Testis (tissue), 2 donors: Measurements from ENCODE around the gene IRF2.

Source experiments
- POLR2A ChIP-seq: fragments of 450-650 bp; IDR thresholded peaks from one replicate; pipeline ENCODE4 v1.6.1; 2017; ENCODE audit warnings: antibody characterized with exemption, mild to moderate bottlenecking, moderate library complexity
- TF ChIP-seq, protein P1 (sequence below), 3 experiments: fragments of 450-650 bp in 2 of 3; fragments of 200-600 bp in 1 of 3; sonication (generic) in 1 of 3; IDR thresholded peaks; one replicate each; pipeline ENCODE4 v1.5.1; 2016 to 2019; ENCODE audit warnings: antibody characterized with exemption in 3 of 3, mild to moderate bottlenecking in 2 of 3, moderate library complexity in 1 of 3

DNA sequence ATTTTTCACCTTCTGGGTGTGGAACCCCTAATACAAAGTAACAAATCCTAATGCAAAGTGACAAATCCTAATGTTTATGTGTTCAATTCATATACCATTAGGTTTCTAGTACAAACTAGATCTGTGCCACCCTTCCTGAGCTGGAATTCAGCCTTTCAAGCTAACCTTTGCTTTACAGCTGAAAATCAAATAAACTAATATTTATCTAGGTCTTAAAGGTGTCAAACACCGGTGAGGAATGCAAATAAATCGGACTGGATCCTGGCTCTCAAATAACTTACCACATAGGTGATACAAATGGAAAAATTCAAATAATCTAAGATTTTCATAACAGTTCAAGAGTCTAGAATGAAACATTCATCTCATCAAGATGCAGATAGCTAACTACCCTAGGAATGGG, 11.6 kb downstream of the IRF2 start:
- TF ChIP-seq, protein P1, sequence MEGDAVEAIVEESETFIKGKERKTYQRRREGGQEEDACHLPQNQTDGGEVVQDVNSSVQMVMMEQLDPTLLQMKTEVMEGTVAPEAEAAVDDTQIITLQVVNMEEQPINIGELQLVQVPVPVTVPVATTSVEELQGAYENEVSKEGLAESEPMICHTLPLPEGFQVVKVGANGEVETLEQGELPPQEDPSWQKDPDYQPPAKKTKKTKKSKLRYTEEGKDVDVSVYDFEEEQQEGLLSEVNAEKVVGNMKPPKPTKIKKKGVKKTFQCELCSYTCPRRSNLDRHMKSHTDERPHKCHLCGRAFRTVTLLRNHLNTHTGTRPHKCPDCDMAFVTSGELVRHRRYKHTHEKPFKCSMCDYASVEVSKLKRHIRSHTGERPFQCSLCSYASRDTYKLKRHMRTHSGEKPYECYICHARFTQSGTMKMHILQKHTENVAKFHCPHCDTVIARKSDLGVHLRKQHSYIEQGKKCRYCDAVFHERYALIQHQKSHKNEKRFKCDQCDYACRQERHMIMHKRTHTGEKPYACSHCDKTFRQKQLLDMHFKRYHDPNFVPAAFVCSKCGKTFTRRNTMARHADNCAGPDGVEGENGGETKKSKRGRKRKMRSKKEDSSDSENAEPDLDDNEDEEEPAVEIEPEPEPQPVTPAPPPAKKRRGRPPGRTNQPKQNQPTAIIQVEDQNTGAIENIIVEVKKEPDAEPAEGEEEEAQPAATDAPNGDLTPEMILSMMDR (IDR thresholded peaks at IDR 0.05): no peak
- TF ChIP-seq POLR2A: no peak
